HepG2 (cell line): ENCODE results near the gene GRB7. TPM values are rescaled to one million over a fixed set of nuclear protein-coding genes. Genes with fewer than 3 reads are reported as not detected.

ENCODE experiments used
- CBFB ChIP-seq: sonication (generic); formaldehyde crosslinking; IDR thresholded peaks from 2 replicates; pipeline ENCODE4 v1.4.0; 2020; ENCODE audit warnings: missing genetic modification reagents
- CEBPB ChIP-seq: IDR thresholded peaks from 2 replicates; pipeline ENCODE4 v1.6.1; 2011; ENCODE audit warnings: low read depth, low read length, improper control_type of control experiment, borderline replicate concordance
- CENPX ChIP-seq: sonication (generic); formaldehyde crosslinking; IDR thresholded peaks from 2 replicates; pipeline ENCODE4 v1.9.0; 2021; ENCODE audit warnings: mild to moderate bottlenecking, missing genetic modification reagents, moderate library complexity
- CHCHD3 ChIP-seq: sonication (generic); formaldehyde crosslinking; IDR thresholded peaks from 2 replicates; pipeline ENCODE4 v1.8.0; 2022; ENCODE audit warnings: mild to moderate bottlenecking, missing genetic modification reagents, moderate library complexity
- ELF1 ChIP-seq: sonication (generic); formaldehyde crosslinking; IDR thresholded peaks from 2 replicates; pipeline ENCODE4 v1.4.0; 2020; ENCODE audit warnings: missing genetic modification reagents
- ESRRA ChIP-seq: sonication (generic); formaldehyde crosslinking; IDR thresholded peaks from 2 replicates; pipeline ENCODE4 v1.5.1; 2020; ENCODE audit warnings: mild to moderate bottlenecking, low read depth, missing genetic modification reagents
- FOSL1 ChIP-seq: sonication (generic); formaldehyde crosslinking; IDR thresholded peaks from 2 replicates; pipeline ENCODE4 v1.9.0; 2021; ENCODE audit warnings: missing genetic modification reagents, borderline replicate concordance
- HES4 ChIP-seq: sonication (generic); formaldehyde crosslinking; IDR thresholded peaks from 2 replicates; pipeline ENCODE4 v1.9.0; 2021; ENCODE audit warnings: mild to moderate bottlenecking, missing genetic modification reagents, borderline replicate concordance
- HOXA9 ChIP-seq: sonication (generic); formaldehyde crosslinking; IDR thresholded peaks from 2 replicates; pipeline ENCODE4 v1.8.1; 2022; ENCODE audit warnings: missing genetic modification reagents, mild to moderate bottlenecking, moderate library complexity, borderline replicate concordance
- MAFK ChIP-seq, 2 experiments: IDR thresholded peaks in 1 of 2; conservative IDR thresholded peaks in 1 of 2; 2 replicates each; pipeline ENCODE4 v1.6.1; 2011; ENCODE audit warnings: improper control_type of control experiment in 2 of 2, low read length in 2 of 2
- MXD4 ChIP-seq: IDR thresholded peaks from 2 replicates; pipeline ENCODE4 v1.6.1; 2016; ENCODE audit warnings: mild to moderate bottlenecking, missing biosample characterization, missing genetic modification reagents
- MXI1 ChIP-seq: IDR thresholded peaks from 3 replicates; pipeline ENCODE4 v1.6.1; 2012; ENCODE audit warnings: low read depth, low read length, inconsistent platforms, borderline replicate concordance
- MYNN ChIP-seq: sonication (generic); formaldehyde crosslinking; IDR thresholded peaks from 2 replicates; pipeline ENCODE4 v1.4.0; 2020; ENCODE audit warnings: mild to moderate bottlenecking, low read depth, missing genetic modification reagents
- SSRP1 ChIP-seq: IDR thresholded peaks from 2 replicates; pipeline ENCODE4 v1.6.1; 2016; ENCODE audit warnings: control low read depth
- TAF15 ChIP-seq: fragments of 200-400 bp; formaldehyde crosslinking; IDR thresholded peaks from one replicate; pipeline ENCODE4 v1.6.1; 2018; ENCODE audit warnings: mild to moderate bottlenecking, low read depth, low read length; ENCODE audit not compliant: poor library complexity, severe bottlenecking
- TSC22D2 ChIP-seq: sonication (generic); formaldehyde crosslinking; IDR thresholded peaks from 2 replicates; pipeline ENCODE4 v1.5.1; 2020; ENCODE audit warnings: missing genetic modification reagents, mild to moderate bottlenecking, borderline replicate concordance
- U2AF2 ChIP-seq: fragments of 200-400 bp; formaldehyde crosslinking; IDR thresholded peaks from 2 replicates; pipeline ENCODE4 v1.6.1; 2017; ENCODE audit warnings: low read depth, mild to moderate bottlenecking, low read length
- ZBTB42 ChIP-seq: sonication (generic); formaldehyde crosslinking; IDR thresholded peaks from 2 replicates; pipeline ENCODE4 v1.5.0; 2020; ENCODE audit warnings: mild to moderate bottlenecking, missing genetic modification reagents
- ZNF34 ChIP-seq: sonication (generic); formaldehyde crosslinking; IDR thresholded peaks from 2 replicates; pipeline ENCODE4 v1.4.0; 2020; ENCODE audit warnings: mild to moderate bottlenecking, missing genetic modification reagents, borderline replicate concordance
- ZNF354B ChIP-seq: sonication (generic); formaldehyde crosslinking; IDR thresholded peaks from 2 replicates; pipeline ENCODE4 v1.8.0; 2022; ENCODE audit warnings: mild to moderate bottlenecking, missing genetic modification reagents
- ZNF382 ChIP-seq: sonication (generic); formaldehyde crosslinking; IDR thresholded peaks from 2 replicates; pipeline ENCODE4 v1.5.0; 2020; ENCODE audit warnings: missing genetic modification reagents, mild to moderate bottlenecking, borderline replicate concordance
- ZNF766 ChIP-seq: sonication (generic); formaldehyde crosslinking; IDR thresholded peaks from 2 replicates; pipeline ENCODE4 v1.5.0; 2020; ENCODE audit warnings: missing genetic modification reagents, borderline replicate concordance
- ZNF792 ChIP-seq: IDR thresholded peaks from 2 replicates; pipeline ENCODE4 v1.6.1; 2016
- ZNF879 ChIP-seq: sonication (generic); formaldehyde crosslinking; IDR thresholded peaks from 2 replicates; pipeline ENCODE4 v1.8.1; 2023; ENCODE audit warnings: missing genetic modification reagents
- ZSCAN22 ChIP-seq: sonication (generic); formaldehyde crosslinking; IDR thresholded peaks from 2 replicates; pipeline ENCODE4 v1.4.0; 2020; ENCODE audit warnings: mild to moderate bottlenecking, missing genetic modification reagents
- polyA plus RNA-seq, 8 experiments: library from polyadenylated mRNA; depleted of rRNA in 3 of 8; stranded (reverse) in 7 of 8; unstranded in 1 of 8; fragments of >200 nt; fragmentation: Illumina TruSeq in 4 of 8; extraction: Trizol in 4 of 8; gene quantifications; 2 replicates each; pipeline versions ENCODE4 v1.2.1 to v1.2.3, GENCODE V29; 2011 to 2016; ENCODE audit warnings: low read depth in 4 of 8, missing spikeins in 1 of 8, mixed read lengths in 1 of 8; ENCODE audit not compliant: insufficient read depth in 1 of 8
- total RNA-seq, 5 experiments: library from RNA; depleted of rRNA; stranded (reverse); fragments of >200 nt; fragmentation: Illumina TruSeq; extraction: Trizol; gene quantifications; 2 replicates each; pipeline ENCODE4 v1.2.3, GENCODE V29; 2016; ENCODE audit warnings: low read depth in 1 of 5
- TF ChIP-seq, protein P1 (sequence below): sonication (generic); formaldehyde crosslinking; IDR thresholded peaks from 2 replicates; pipeline ENCODE4 v1.4.0; 2020; ENCODE audit warnings: mild to moderate bottlenecking, missing genetic modification reagents
- TF ChIP-seq, protein P2 (sequence below): sonication (generic); formaldehyde crosslinking; IDR thresholded peaks from 2 replicates; pipeline ENCODE4 v1.5.0; 2020; ENCODE audit warnings: missing genetic modification reagents
- TF ChIP-seq, protein P3 (sequence below): fragments of 450-650 bp; IDR thresholded peaks from 2 replicates; pipeline ENCODE4 v1.6.1; 2017; ENCODE audit warnings: mild to moderate bottlenecking

Gene GRB7
- total and polyA plus RNA-seq, 2 of the 13 experiments (the other 11 are each of a cell fraction or from before 2014, with no cell fraction given) = 60.2 to 77.7 TPM

DNA sequence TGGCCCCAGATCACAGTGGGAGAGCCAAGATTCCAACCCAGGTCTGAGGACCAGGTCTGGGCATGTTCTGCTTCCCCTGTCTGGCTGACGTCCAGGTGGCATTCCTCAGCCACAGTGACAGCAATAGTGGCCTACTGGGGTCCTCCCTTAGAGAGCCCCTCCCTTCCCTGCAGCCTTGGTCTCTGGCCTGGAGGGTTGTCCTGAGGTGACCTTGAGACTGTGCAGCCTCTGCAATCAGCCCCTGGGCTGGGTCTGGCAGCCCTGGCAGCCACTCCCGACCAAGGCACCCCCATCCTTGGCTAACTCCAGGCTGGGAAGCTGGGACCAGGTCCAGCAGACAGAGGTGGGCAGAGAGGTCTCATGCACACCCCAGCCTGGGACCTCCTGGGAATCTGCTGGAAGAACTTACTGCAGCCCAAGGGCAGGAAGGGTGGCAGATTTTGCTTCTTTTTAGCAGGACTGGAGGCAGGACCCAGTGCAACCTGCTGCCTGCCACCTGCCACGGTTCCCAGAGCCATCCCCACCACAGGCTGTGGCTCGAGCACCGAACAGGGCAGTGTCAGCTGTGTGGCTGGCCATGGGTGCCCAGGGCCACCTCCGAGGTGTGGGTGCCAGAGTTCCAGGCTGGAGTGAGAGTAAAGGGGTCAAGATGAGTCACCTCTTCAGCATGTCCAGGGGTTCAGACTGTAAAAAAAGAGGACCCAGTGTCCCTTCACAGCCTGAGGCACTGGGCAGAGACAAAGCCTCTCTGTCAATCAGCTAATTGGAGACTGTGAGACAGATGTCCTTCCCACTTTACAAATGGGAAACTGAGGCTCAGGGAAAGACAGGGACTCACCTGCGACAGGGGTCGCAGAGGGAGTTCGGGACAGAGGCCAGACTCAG is 12.6 kb downstream of the GRB7 start (continued):
- TF ChIP-seq, protein P1, sequence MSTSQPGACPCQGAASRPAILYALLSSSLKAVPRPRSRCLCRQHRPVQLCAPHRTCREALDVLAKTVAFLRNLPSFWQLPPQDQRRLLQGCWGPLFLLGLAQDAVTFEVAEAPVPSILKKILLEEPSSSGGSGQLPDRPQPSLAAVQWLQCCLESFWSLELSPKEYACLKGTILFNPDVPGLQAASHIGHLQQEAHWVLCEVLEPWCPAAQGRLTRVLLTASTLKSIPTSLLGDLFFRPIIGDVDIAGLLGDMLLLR (CRISPR knock-in tag) = no peak
- no peak for TF ChIP-seq U2AF2
- no peak for TF ChIP-seq ZNF879 (CRISPR knock-in tag)
- TF ChIP-seq ZNF382 (CRISPR knock-in tag) = no peak
- TF ChIP-seq FOSL1 = no peak
- TF ChIP-seq ZNF792 (CRISPR knock-in tag) = no peak
- no peak for TF ChIP-seq MAFK (conservative IDR thresholded peaks at IDR 0.05 in 1 of 2, IDR thresholded peaks at IDR 0.05 in 1 of 2; ENCODE audit: low read length in 2 of 2)
- no peak for TF ChIP-seq CENPX (CRISPR knock-in tag)
- TF ChIP-seq, protein P2, sequence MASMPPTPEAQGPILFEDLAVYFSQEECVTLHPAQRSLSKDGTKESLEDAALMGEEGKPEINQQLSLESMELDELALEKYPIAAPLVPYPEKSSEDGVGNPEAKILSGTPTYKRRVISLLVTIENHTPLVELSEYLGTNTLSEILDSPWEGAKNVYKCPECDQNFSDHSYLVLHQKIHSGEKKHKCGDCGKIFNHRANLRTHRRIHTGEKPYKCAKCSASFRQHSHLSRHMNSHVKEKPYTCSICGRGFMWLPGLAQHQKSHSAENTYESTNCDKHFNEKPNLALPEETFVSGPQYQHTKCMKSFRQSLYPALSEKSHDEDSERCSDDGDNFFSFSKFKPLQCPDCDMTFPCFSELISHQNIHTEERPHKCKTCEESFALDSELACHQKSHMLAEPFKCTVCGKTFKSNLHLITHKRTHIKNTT (CRISPR knock-in tag) = no peak
- TF ChIP-seq CBFB (CRISPR knock-in tag) = no peak
- TF ChIP-seq ESRRA = peak; percentile 98
- no peak for TF ChIP-seq ZBTB42 (CRISPR knock-in tag)
- no peak for TF ChIP-seq MXD4
- TF ChIP-seq ZNF766 (CRISPR knock-in tag) = no peak
- no peak for TF ChIP-seq MYNN
- TF ChIP-seq, protein P3, sequence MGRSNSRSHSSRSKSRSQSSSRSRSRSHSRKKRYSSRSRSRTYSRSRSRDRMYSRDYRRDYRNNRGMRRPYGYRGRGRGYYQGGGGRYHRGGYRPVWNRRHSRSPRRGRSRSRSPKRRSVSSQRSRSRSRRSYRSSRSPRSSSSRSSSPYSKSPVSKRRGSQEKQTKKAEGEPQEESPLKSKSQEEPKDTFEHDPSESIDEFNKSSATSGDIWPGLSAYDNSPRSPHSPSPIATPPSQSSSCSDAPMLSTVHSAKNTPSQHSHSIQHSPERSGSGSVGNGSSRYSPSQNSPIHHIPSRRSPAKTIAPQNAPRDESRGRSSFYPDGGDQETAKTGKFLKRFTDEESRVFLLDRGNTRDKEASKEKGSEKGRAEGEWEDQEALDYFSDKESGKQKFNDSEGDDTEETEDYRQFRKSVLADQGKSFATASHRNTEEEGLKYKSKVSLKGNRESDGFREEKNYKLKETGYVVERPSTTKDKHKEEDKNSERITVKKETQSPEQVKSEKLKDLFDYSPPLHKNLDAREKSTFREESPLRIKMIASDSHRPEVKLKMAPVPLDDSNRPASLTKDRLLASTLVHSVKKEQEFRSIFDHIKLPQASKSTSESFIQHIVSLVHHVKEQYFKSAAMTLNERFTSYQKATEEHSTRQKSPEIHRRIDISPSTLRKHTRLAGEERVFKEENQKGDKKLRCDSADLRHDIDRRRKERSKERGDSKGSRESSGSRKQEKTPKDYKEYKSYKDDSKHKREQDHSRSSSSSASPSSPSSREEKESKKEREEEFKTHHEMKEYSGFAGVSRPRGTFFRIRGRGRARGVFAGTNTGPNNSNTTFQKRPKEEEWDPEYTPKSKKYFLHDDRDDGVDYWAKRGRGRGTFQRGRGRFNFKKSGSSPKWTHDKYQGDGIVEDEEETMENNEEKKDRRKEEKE = no peak
- no peak for TF ChIP-seq SSRP1
- no peak for TF ChIP-seq HES4
- TF ChIP-seq HOXA9 (CRISPR knock-in tag) = no peak
- no peak for TF ChIP-seq ZNF354B (CRISPR knock-in tag)
- TF ChIP-seq MXI1 = peak; percentile 20; the same call in 1 of the 3 replicates
- no peak for TF ChIP-seq ELF1 (CRISPR knock-in tag)
- no peak for TF ChIP-seq ZSCAN22 (CRISPR knock-in tag)
- TF ChIP-seq TAF15 = no peak
- no peak for TF ChIP-seq CEBPB
- no peak for TF ChIP-seq CHCHD3 (CRISPR knock-in tag)
- no peak for TF ChIP-seq TSC22D2 (CRISPR knock-in tag)
- TF ChIP-seq ZNF34 (CRISPR knock-in tag) = no peak
